Endometrium (tissue), 2 donors: Measurements from ENCODE around the gene HBA2.
"Not testable (repeated sequence)": the region's sequence is repeated elsewhere in the genome, so short reads cannot be mapped to it uniquely, and the experiment has no call there.

Source experiments
- FAIRE-seq: peaks from 2 replicates; lab custom pipeline; 2012; peaks lifted over from hg19 to GRCh38; lab: Jason Lieb, UNC
- donor health status: control.
- donor health status: control.

HBA2 gene

GRCh38 chr16:175011-175949 is 2.6 kb downstream of the HBA2 start:
- FAIRE-seq = no peak

- not testable (repeated sequence) for FAIRE-seq
Observed at GRCh38 chr16:176006-176405, 3.3 kb downstream of the HBA2 start.

GRCh38 chr16:176477-177382 is 4.1 kb downstream of the HBA2 start, which contains the start of gene HBA1:
Gene HBA1, plus strand, starts transcription at chr16:176680. Its CDS starts 37 bp downstream, at chr16:176717.
- not testable (repeated sequence) for FAIRE-seq

- no peak for FAIRE-seq
Observed at GRCh38 chr16:177394-177822, 4.7 kb downstream of the HBA2 start.

- no peak for FAIRE-seq
Observed at GRCh38 chr16:177981-178667, 5.4 kb downstream of the HBA2 start.

- no peak for FAIRE-seq
Observed at GRCh38 chr16:178668-179015, 6.0 kb downstream of the HBA2 start.

GRCh38 chr16:179211-180092 is 6.8 kb downstream of the HBA2 start:
- no peak for FAIRE-seq

- FAIRE-seq = no peak
Observed at GRCh38 chr16:180101-180675, 7.5 kb downstream of the HBA2 start, which contains the start of gene HBQ1. Gene HBQ1, plus strand, starts transcription at chr16:180459. Its CDS starts 28 bp downstream, at chr16:180487.

- FAIRE-seq = no peak
Observed at GRCh38 chr16:180681-181564, 8.2 kb downstream of the HBA2 start.

- no peak for FAIRE-seq
Observed at GRCh38 chr16:181565-182021, 8.9 kb downstream of the HBA2 start.

- FAIRE-seq = no peak
Observed at GRCh38 chr16:183005-183404, 10.3 kb downstream of the HBA2 start.

GRCh38 chr16:185213-185612 is 12.5 kb downstream of the HBA2 start:
- FAIRE-seq = no peak

GRCh38 chr16:185691-186090 is 13.0 kb downstream of the HBA2 start:
- no peak for FAIRE-seq

GRCh38 chr16:187330-187729 is 14.7 kb downstream of the HBA2 start:
- no peak for FAIRE-seq

- no peak for FAIRE-seq
Observed at GRCh38 chr16:188674-189073, 16.0 kb downstream of the HBA2 start.

- no peak for FAIRE-seq
Observed at GRCh38 chr16:189604-190186, 17.0 kb downstream of the HBA2 start.

- FAIRE-seq = no peak
Observed at GRCh38 chr16:191831-192230, 19.2 kb downstream of the HBA2 start.

GRCh38 chr16:192686-193085 is 20.0 kb downstream of the HBA2 start:
- no peak for FAIRE-seq

GRCh38 chr16:193441-193840 is 20.8 kb downstream of the HBA2 start:
- FAIRE-seq = no peak
